HG03280 (cell line): ENCODE results near the gene LMO2.
"Not testable (repeated sequence)": the region's sequence is repeated elsewhere in the genome, so short reads cannot be mapped to it uniquely, and the experiment has no call there.

Experiments used
- ATAC-seq: cut with Tn5 transposase; IDR thresholded peaks from one replicate; pipeline ENCODE4 v1.9.1; 2021; ENCODE audit warnings: mild to moderate bottlenecking, moderate library complexity; ENCODE audit not compliant: unreplicated experiment

LMO2 gene

GRCh38 chr11:33891714-33892327 lies at the start of gene LMO2:
Gene LMO2 (minus strand): TSS chr11:33892076. CDS start chr11:33869716, 22,360 bp downstream.
- ATAC-seq: no peak

- ATAC-seq: no peak
Measured at GRCh38 chr11:33940538-33940815, 48.6 kb upstream of the LMO2 start.

- no peak for ATAC-seq
Measured at GRCh38 chr11:33936725-33937604, 45.1 kb upstream of the LMO2 start.

- ATAC-seq: no peak
Measured at GRCh38 chr11:33935461-33936456, 43.9 kb upstream of the LMO2 start.

GRCh38 chr11:33935005-33935404 lies 43.1 kb upstream of the LMO2 start:
- ATAC-seq: no peak

- ATAC-seq: no peak
Measured at GRCh38 chr11:33934450-33934849, 42.6 kb upstream of the LMO2 start.

- no peak for ATAC-seq
Measured at GRCh38 chr11:33933602-33934001, 41.7 kb upstream of the LMO2 start.

- no peak for ATAC-seq
Measured at GRCh38 chr11:33932721-33933120, 40.8 kb upstream of the LMO2 start.

- ATAC-seq: not testable (repeated sequence)
Measured at GRCh38 chr11:33931739-33932366, 40.0 kb upstream of the LMO2 start.

- no peak for ATAC-seq
Measured at GRCh38 chr11:33931067-33931466, 39.2 kb upstream of the LMO2 start.

GRCh38 chr11:33930317-33931021 lies 38.6 kb upstream of the LMO2 start:
- ATAC-seq: no peak

GRCh38 chr11:33928564-33928963 lies 36.7 kb upstream of the LMO2 start:
- no peak for ATAC-seq

GRCh38 chr11:33926671-33927552 lies 35.0 kb upstream of the LMO2 start:
- no peak for ATAC-seq

- no peak for ATAC-seq
Measured at GRCh38 chr11:33924341-33924740, 32.5 kb upstream of the LMO2 start.

GRCh38 chr11:33923626-33924025 lies 31.8 kb upstream of the LMO2 start:
- ATAC-seq: no peak

- ATAC-seq: peak; percentile 84
Measured at GRCh38 chr11:33920838-33921613, 29.1 kb upstream of the LMO2 start.

GRCh38 chr11:33919645-33920044 lies 27.8 kb upstream of the LMO2 start:
- ATAC-seq: no peak

GRCh38 chr11:33917402-33917801 lies 25.5 kb upstream of the LMO2 start:
- ATAC-seq: not testable (repeated sequence)
